ENCODE data around the gene ANGPTL2. TPM values are rescaled to one million over a fixed set of nuclear protein-coding genes. Genes with fewer than 3 reads are reported as not detected.

The ANGPTL2 gene
- total and polyA plus RNA-seq, 12 donors: 3.0 to 32.6 (median 11.4) TPM

GRCh38 chr9:127137640-127138360, 15.4 kb upstream of the ANGPTL2 start:
- 94 to 97% (median 95%) methylated on average over 11 of the region's 11 CpGs for WGBS, 4 donors
- Histone ChIP-seq H3K27me3 (no peaks in the 10 kb centered on the region), H3K36me3 (replicated peaks in 1 of 2) (no peaks in the 10 kb centered on the region), H3K27ac (no peak overlapping the region), H3K4me1 (replicated peaks in 1 of 2) (peaks cover 0 to 5% of the 10 kb centered on the region in 2 donors), H3K9me3 (replicated peaks in 1 of 3) (no peaks in the 10 kb centered on the region), H3K4me3 (no peak overlapping the region)
- DNase-seq: peak in 4 of 7 donors; percentile 0 to 30 (median 7)
- TF ChIP-seq POLR2A (IDR thresholded peaks at IDR 0.05) (no peak), CTCF (IDR thresholded peaks at IDR 0.05) (no peak)
- intact Hi-C loops (cut with DNase I): no loop called here

GRCh38 chr9:127136880-127137639, 14.6 kb upstream of the ANGPTL2 start:
- peak in 4 of 7 donors; percentile 2 to 51 (median 12) for DNase-seq
- TF ChIP-seq CTCF (IDR thresholded peaks at IDR 0.05) (no peak), POLR2A (IDR thresholded peaks at IDR 0.05) (no peak)
- no peak overlapping the region for H3K4me3 ChIP-seq
- peaks cover 0 to 5% of the 10 kb centered on the region in 2 donors for H3K4me1 ChIP-seq (replicated peaks in 1 of 2)
- H3K27ac ChIP-seq: no peak overlapping the region
- no peaks in the 10 kb centered on the region for H3K9me3 ChIP-seq (replicated peaks in 1 of 3)
- no peaks in the 10 kb centered on the region for H3K36me3 ChIP-seq (replicated peaks in 1 of 2)
- no peaks in the 10 kb centered on the region for H3K27me3 ChIP-seq
- WGBS, 4 donors: 89 to 98% (median 92%) methylated on average over 3 to 5 of the region's 5 CpGs
- intact Hi-C loops (cut with DNase I): no loop called here

GRCh38 chr9:127136081-127136879, 13.8 kb upstream of the ANGPTL2 start:
- no peaks in the 10 kb centered on the region for H3K9me3 ChIP-seq (replicated peaks in 1 of 3)
- no peaks in the 10 kb centered on the region for H3K27me3 ChIP-seq
- no peak overlapping the region for H3K27ac ChIP-seq
- WGBS, 4 donors: 91 to 98% (median 94%) methylated on average over 8 of the region's 8 CpGs
- H3K36me3 ChIP-seq (replicated peaks in 1 of 2): no peaks in the 10 kb centered on the region
- TF ChIP-seq CTCF (IDR thresholded peaks at IDR 0.05) (no peak), POLR2A (IDR thresholded peaks at IDR 0.05) (no peak)
- DNase-seq: peak in 4 of 7 donors; percentile 1 to 48 (median 11)
- intact Hi-C loops (cut with DNase I): no loop called here
- peaks cover 0 to 5% of the 10 kb centered on the region in 2 donors for H3K4me1 ChIP-seq (replicated peaks in 1 of 2)
- H3K4me3 ChIP-seq: no peak overlapping the region
